Measurements from ENCODE around the gene TDRD7. TPM values are rescaled to one million over a fixed set of nuclear protein-coding genes. Genes with fewer than 3 reads are reported as not detected.

Gene TDRD7
- total and polyA plus RNA-seq, 9 of the 15 experiments (the other 6 are each of a cell fraction or from before 2014, with no cell fraction given), result 2.2 to 7.7 (median 5.2) TPM

DNA sequence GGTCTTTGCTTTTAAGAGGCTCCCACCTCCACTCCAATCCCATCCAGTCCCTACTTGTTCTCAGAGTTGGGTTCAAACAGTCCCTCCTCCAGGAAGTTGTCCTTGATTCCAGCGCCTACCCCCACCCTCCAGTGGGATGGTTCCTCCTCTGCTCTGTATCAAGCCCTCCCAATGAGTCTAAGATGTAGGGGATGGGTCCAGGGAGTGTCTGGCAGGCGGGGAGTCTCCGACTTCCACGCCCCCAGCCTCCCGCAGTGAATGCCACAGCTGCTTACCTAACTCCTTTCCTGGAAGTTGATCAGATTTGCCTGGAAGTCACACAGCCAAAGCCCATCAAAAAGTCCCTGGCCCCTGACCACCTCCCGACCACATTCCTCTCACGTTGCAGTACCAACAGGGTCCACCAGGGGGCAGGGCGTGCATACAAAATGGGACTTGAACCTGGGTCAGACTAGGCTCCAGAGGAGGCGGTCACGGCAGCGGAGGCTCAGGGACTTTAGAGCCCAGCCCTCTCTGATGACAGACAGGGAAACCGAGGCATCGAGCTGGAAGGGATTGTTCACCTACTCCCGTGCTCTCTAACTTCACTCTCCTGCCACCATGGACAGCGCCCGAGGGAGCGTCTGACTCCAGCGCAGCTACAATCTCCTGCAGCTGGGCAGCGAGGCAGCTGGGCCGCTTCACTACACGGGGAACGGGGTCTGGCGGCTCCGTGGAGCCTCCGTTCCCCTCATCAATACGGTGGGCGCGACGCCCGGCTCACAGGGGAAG is 25.0 kb upstream of the TDRD7 start (continued):
- TF ChIP-seq MAZ (CRISPR knock-in tag; conservative IDR thresholded peaks at IDR 0.05 in 1 of 2, IDR thresholded peaks at IDR 0.05 in 1 of 2), result peak in 1 of 2 experiments; percentile 67; a peak in 2 of 4 replicates
- no peak for TF ChIP-seq KLF13 (tag; IDR thresholded peaks at IDR 0.05; ENCODE audit: borderline replicate concordance, low read depth)
- TF ChIP-seq, protein P1, sequence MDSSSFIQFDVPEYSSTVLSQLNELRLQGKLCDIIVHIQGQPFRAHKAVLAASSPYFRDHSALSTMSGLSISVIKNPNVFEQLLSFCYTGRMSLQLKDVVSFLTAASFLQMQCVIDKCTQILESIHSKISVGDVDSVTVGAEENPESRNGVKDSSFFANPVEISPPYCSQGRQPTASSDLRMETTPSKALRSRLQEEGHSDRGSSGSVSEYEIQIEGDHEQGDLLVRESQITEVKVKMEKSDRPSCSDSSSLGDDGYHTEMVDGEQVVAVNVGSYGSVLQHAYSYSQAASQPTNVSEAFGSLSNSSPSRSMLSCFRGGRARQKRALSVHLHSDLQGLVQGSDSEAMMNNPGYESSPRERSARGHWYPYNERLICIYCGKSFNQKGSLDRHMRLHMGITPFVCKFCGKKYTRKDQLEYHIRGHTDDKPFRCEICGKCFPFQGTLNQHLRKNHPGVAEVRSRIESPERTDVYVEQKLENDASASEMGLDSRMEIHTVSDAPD (CRISPR knock-in tag; IDR thresholded peaks at IDR 0.05), result no peak
- TF ChIP-seq ZBTB1 (CRISPR knock-in tag; IDR thresholded peaks at IDR 0.05; ENCODE audit: borderline replicate concordance, low read depth), result no peak
- TF ChIP-seq, protein P2, sequence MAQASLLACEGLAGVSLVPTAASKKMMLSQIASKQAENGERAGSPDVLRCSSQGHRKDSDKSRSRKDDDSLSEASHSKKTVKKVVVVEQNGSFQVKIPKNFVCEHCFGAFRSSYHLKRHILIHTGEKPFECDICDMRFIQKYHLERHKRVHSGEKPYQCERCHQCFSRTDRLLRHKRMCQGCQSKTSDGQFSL (CRISPR knock-in tag; IDR thresholded peaks at IDR 0.05), result no peak
- TF ChIP-seq, protein P2 (tag; IDR thresholded peaks at IDR 0.05), result no peak
- TF ChIP-seq JUN (IDR thresholded peaks at IDR 0.05; ENCODE audit: borderline replicate concordance, low read depth, low read length), result no peak
- TF ChIP-seq JUN (CRISPR knock-in tag; IDR thresholded peaks at IDR 0.05; ENCODE audit: borderline replicate concordance), result 0 out of 2 replicates have a peak, but pooled peaks have one; percentile 54
- TF ChIP-seq GATAD2A (IDR thresholded peaks at IDR 0.05), result no peak
- TF ChIP-seq, protein P3, sequence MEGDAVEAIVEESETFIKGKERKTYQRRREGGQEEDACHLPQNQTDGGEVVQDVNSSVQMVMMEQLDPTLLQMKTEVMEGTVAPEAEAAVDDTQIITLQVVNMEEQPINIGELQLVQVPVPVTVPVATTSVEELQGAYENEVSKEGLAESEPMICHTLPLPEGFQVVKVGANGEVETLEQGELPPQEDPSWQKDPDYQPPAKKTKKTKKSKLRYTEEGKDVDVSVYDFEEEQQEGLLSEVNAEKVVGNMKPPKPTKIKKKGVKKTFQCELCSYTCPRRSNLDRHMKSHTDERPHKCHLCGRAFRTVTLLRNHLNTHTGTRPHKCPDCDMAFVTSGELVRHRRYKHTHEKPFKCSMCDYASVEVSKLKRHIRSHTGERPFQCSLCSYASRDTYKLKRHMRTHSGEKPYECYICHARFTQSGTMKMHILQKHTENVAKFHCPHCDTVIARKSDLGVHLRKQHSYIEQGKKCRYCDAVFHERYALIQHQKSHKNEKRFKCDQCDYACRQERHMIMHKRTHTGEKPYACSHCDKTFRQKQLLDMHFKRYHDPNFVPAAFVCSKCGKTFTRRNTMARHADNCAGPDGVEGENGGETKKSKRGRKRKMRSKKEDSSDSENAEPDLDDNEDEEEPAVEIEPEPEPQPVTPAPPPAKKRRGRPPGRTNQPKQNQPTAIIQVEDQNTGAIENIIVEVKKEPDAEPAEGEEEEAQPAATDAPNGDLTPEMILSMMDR (IDR thresholded peaks at IDR 0.05 in 2 of 3, conservative IDR thresholded peaks at IDR 0.05 in 1 of 3; ENCODE audit: insufficient read depth in 2 of 3, low read depth in 1 of 3, low read length in 3 of 3), result peak; percentile 91 to 99 (median 92)
- TF ChIP-seq, protein P4, sequence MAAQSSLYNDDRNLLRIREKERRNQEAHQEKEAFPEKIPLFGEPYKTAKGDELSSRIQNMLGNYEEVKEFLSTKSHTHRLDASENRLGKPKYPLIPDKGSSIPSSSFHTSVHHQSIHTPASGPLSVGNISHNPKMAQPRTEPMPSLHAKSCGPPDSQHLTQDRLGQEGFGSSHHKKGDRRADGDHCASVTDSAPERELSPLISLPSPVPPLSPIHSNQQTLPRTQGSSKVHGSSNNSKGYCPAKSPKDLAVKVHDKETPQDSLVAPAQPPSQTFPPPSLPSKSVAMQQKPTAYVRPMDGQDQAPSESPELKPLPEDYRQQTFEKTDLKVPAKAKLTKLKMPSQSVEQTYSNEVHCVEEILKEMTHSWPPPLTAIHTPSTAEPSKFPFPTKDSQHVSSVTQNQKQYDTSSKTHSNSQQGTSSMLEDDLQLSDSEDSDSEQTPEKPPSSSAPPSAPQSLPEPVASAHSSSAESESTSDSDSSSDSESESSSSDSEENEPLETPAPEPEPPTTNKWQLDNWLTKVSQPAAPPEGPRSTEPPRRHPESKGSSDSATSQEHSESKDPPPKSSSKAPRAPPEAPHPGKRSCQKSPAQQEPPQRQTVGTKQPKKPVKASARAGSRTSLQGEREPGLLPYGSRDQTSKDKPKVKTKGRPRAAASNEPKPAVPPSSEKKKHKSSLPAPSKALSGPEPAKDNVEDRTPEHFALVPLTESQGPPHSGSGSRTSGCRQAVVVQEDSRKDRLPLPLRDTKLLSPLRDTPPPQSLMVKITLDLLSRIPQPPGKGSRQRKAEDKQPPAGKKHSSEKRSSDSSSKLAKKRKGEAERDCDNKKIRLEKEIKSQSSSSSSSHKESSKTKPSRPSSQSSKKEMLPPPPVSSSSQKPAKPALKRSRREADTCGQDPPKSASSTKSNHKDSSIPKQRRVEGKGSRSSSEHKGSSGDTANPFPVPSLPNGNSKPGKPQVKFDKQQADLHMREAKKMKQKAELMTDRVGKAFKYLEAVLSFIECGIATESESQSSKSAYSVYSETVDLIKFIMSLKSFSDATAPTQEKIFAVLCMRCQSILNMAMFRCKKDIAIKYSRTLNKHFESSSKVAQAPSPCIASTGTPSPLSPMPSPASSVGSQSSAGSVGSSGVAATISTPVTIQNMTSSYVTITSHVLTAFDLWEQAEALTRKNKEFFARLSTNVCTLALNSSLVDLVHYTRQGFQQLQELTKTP (IDR thresholded peaks at IDR 0.05; ENCODE audit: low read depth in 1 of 2, partially characterized antibody in 2 of 2), result peak in 1 of 2 experiments; percentile 94
- TF ChIP-seq, protein P5, sequence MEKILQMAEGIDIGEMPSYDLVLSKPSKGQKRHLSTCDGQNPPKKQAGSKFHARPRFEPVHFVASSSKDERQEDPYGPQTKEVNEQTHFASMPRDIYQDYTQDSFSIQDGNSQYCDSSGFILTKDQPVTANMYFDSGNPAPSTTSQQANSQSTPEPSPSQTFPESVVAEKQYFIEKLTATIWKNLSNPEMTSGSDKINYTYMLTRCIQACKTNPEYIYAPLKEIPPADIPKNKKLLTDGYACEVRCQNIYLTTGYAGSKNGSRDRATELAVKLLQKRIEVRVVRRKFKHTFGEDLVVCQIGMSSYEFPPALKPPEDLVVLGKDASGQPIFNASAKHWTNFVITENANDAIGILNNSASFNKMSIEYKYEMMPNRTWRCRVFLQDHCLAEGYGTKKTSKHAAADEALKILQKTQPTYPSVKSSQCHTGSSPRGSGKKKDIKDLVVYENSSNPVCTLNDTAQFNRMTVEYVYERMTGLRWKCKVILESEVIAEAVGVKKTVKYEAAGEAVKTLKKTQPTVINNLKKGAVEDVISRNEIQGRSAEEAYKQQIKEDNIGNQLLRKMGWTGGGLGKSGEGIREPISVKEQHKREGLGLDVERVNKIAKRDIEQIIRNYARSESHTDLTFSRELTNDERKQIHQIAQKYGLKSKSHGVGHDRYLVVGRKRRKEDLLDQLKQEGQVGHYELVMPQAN (IDR thresholded peaks at IDR 0.05; ENCODE audit: borderline replicate concordance), result 0 out of 2 replicates have a peak, but pooled peaks have one; percentile 36
- peak in 1 of 2 experiments; percentile 29; a peak in 1 of 4 replicates for TF ChIP-seq HDAC1 (IDR thresholded peaks at IDR 0.05)

All from K562 (cell line).